Measurements from ENCODE around the gene ZBED2. TPM values are rescaled to one million over a fixed set of nuclear protein-coding genes. Genes with fewer than 3 reads are reported as not detected.

The ZBED2 gene, protein sequence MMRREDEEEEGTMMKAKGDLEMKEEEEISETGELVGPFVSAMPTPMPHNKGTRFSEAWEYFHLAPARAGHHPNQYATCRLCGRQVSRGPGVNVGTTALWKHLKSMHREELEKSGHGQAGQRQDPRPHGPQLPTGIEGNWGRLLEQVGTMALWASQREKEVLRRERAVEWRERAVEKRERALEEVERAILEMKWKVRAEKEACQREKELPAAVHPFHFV
- polyA plus RNA-seq (2012; rRNA removed), result 0.76 and 1.3 TPM in 2 replicates
- 1.3 and 1.4 TPM in 2 replicates for polyA plus RNA-seq (2012; cell fraction: cytosol; rRNA removed)
- 0.47 and 0.83 TPM in 2 replicates for polyA plus RNA-seq (2012; cell fraction: nucleus; rRNA removed)

DNA sequence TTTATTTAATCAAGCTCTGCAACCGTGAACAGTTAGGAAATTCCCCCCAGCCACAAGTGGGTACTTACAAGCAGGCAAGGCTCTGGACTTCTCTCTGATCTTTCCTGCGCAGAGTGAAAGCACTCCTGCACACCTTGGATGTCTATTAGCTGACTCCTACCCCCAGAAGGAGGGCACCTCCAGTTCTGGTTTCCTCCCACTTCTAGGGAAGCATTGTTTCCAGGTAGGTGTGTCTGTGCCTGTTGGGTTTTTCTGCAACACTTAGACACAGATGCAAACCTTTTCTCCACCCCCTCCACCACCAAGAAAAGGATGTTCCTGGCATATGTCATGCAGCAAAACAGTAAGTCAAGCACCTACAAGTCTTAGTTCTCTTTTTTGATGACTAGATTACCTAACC lies at the start of gene ZBED2:
Gene ZBED2, minus strand, starts transcription at position 115 of the 400 bp plus-strand sequence. CDS start 1,145 bp downstream, outside the sequence.
- TF ChIP-seq JUND (IDR thresholded peaks at IDR 0.05), result no peak
- no peak for TF ChIP-seq TEAD4 (IDR thresholded peaks at IDR 0.05; ENCODE audit: borderline replicate concordance, insufficient read depth)
- TF ChIP-seq FOXJ3 (CRISPR knock-in tag; IDR thresholded peaks at IDR 0.05), result no peak
- no peak for TF ChIP-seq FOXM1 (IDR thresholded peaks at IDR 0.05; ENCODE audit: low read depth)
- TF ChIP-seq, protein P1, sequence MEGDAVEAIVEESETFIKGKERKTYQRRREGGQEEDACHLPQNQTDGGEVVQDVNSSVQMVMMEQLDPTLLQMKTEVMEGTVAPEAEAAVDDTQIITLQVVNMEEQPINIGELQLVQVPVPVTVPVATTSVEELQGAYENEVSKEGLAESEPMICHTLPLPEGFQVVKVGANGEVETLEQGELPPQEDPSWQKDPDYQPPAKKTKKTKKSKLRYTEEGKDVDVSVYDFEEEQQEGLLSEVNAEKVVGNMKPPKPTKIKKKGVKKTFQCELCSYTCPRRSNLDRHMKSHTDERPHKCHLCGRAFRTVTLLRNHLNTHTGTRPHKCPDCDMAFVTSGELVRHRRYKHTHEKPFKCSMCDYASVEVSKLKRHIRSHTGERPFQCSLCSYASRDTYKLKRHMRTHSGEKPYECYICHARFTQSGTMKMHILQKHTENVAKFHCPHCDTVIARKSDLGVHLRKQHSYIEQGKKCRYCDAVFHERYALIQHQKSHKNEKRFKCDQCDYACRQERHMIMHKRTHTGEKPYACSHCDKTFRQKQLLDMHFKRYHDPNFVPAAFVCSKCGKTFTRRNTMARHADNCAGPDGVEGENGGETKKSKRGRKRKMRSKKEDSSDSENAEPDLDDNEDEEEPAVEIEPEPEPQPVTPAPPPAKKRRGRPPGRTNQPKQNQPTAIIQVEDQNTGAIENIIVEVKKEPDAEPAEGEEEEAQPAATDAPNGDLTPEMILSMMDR (IDR thresholded peaks at IDR 0.05), result no peak
- TF ChIP-seq RCOR1 (IDR thresholded peaks at IDR 0.05; ENCODE audit: low read length), result no peak
- no peak for TF ChIP-seq RFX5 (IDR thresholded peaks at IDR 0.05; ENCODE audit: low read length)
- no peak for TF ChIP-seq NRF1 (IDR thresholded peaks at IDR 0.05; ENCODE audit: low read depth, low read length)
- TF ChIP-seq, protein P2, sequence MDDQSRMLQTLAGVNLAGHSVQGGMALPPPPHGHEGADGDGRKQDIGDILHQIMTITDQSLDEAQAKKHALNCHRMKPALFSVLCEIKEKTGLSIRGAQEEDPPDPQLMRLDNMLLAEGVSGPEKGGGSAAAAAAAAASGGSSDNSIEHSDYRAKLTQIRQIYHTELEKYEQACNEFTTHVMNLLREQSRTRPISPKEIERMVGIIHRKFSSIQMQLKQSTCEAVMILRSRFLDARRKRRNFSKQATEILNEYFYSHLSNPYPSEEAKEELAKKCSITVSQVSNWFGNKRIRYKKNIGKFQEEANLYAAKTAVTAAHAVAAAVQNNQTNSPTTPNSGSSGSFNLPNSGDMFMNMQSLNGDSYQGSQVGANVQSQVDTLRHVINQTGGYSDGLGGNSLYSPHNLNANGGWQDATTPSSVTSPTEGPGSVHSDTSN (IDR thresholded peaks at IDR 0.05), result no peak
- TF ChIP-seq, protein P3, sequence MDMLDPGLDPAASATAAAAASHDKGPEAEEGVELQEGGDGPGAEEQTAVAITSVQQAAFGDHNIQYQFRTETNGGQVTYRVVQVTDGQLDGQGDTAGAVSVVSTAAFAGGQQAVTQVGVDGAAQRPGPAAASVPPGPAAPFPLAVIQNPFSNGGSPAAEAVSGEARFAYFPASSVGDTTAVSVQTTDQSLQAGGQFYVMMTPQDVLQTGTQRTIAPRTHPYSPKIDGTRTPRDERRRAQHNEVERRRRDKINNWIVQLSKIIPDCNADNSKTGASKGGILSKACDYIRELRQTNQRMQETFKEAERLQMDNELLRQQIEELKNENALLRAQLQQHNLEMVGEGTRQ (IDR thresholded peaks at IDR 0.05; ENCODE audit: borderline replicate concordance, low read depth, low read length), result no peak
- TF ChIP-seq EP300 (IDR thresholded peaks at IDR 0.05; ENCODE audit: borderline replicate concordance in 1 of 2, low read depth in 1 of 2, low read length in 1 of 2), result no peak
- TF ChIP-seq FOSL2 (IDR thresholded peaks at IDR 0.05; ENCODE audit: borderline replicate concordance, low read depth), result no peak
- TF ChIP-seq, protein P4, sequence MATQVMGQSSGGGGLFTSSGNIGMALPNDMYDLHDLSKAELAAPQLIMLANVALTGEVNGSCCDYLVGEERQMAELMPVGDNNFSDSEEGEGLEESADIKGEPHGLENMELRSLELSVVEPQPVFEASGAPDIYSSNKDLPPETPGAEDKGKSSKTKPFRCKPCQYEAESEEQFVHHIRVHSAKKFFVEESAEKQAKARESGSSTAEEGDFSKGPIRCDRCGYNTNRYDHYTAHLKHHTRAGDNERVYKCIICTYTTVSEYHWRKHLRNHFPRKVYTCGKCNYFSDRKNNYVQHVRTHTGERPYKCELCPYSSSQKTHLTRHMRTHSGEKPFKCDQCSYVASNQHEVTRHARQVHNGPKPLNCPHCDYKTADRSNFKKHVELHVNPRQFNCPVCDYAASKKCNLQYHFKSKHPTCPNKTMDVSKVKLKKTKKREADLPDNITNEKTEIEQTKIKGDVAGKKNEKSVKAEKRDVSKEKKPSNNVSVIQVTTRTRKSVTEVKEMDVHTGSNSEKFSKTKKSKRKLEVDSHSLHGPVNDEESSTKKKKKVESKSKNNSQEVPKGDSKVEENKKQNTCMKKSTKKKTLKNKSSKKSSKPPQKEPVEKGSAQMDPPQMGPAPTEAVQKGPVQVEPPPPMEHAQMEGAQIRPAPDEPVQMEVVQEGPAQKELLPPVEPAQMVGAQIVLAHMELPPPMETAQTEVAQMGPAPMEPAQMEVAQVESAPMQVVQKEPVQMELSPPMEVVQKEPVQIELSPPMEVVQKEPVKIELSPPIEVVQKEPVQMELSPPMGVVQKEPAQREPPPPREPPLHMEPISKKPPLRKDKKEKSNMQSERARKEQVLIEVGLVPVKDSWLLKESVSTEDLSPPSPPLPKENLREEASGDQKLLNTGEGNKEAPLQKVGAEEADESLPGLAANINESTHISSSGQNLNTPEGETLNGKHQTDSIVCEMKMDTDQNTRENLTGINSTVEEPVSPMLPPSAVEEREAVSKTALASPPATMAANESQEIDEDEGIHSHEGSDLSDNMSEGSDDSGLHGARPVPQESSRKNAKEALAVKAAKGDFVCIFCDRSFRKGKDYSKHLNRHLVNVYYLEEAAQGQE (IDR thresholded peaks at IDR 0.05; ENCODE audit: low read depth, low read length), result no peak
- no peak for TF ChIP-seq CHD2 (IDR thresholded peaks at IDR 0.05; ENCODE audit: low read length, partially characterized antibody)
- TF ChIP-seq, protein P5, sequence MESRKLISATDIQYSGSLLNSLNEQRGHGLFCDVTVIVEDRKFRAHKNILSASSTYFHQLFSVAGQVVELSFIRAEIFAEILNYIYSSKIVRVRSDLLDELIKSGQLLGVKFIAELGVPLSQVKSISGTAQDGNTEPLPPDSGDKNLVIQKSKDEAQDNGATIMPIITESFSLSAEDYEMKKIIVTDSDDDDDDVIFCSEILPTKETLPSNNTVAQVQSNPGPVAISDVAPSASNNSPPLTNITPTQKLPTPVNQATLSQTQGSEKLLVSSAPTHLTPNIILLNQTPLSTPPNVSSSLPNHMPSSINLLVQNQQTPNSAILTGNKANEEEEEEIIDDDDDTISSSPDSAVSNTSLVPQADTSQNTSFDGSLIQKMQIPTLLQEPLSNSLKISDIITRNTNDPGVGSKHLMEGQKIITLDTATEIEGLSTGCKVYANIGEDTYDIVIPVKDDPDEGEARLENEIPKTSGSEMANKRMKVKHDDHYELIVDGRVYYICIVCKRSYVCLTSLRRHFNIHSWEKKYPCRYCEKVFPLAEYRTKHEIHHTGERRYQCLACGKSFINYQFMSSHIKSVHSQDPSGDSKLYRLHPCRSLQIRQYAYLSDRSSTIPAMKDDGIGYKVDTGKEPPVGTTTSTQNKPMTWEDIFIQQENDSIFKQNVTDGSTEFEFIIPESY (IDR thresholded peaks at IDR 0.05; ENCODE audit: borderline replicate concordance, low read depth), result no peak
- TF ChIP-seq MXI1 (IDR thresholded peaks at IDR 0.05; ENCODE audit: low read depth, low read length), result no peak
- no peak for TF ChIP-seq IRF3 (IDR thresholded peaks at IDR 0.05; ENCODE audit: low read depth, low read length)
- Histone ChIP-seq H3K27me3 (ENCODE audit: insufficient read depth) (no peaks in the 10 kb centered on the region), H3F3A (replicated peaks; ENCODE audit: insufficient read depth) (peaks cover 25% of the 10 kb centered on the region), H3K27ac (ENCODE audit: low read depth in 2 of 2, low read length in 1 of 2) (peak within 1 kb of the TSS; percentile 16 to 68; a peak in 3 of 4 replicates), H3K4me1 (ENCODE audit: control insufficient read depth in 1 of 2, insufficient read depth in 2 of 2, low read depth in 1 of 2, low read length in 1 of 2) (peaks cover 0 to 47% of the 10 kb centered on the region in 2 experiments; a peak in 3 of 4 replicates), H3K4me2 (peak within 1 kb of the TSS; percentile 32), H3K9me2 (no peaks in the 10 kb centered on the region), H3K9me3 (no peaks in the 10 kb centered on the region), H3K79me2 (ENCODE audit: insufficient read depth) (no peaks in the 10 kb centered on the region), H3K9ac (peak within 1 kb of the TSS; percentile 14; the same call in 1 of the 2 replicates), H3K36me3 (replicated peaks in 1 of 2; ENCODE audit: control insufficient read depth in 1 of 2, insufficient read depth in 2 of 2, low read length in 1 of 2) (no peaks in the 10 kb centered on the region), H4K20me1 (ENCODE audit: insufficient read depth) (no peaks in the 10 kb centered on the region), H2AFZ (ENCODE audit: low read depth) (peak within 1 kb of the TSS; percentile 23; the same call in 1 of the 2 replicates), H3K4me3 (ENCODE audit: low read depth in 2 of 2, low read length in 1 of 2) (no peak within 1 kb of the TSS)
- WGBS (ENCODE audit: low lambda C conversion rate), result 59% methylated on average over 1 of the region's 2 CpGs
- POLR2A ChIA-PET, result no interaction called here
- no peak for DNase-seq
- CTCF ChIA-PET, result no interaction called here

All from SK-N-SH (cell line).